Astrocyte of the spinal cord (primary cell): ENCODE data around the gene NPAS2.

Experiments used
- DNase-seq: peaks from one replicate; pipeline ENCODE4 v3.0.0; 2011; ENCODE audit warnings: low read depth, low spot score
- H3K4me3 ChIP-seq: 2 replicates; pipeline ENCODE4 v1.5.1; 2011; ENCODE audit warnings: low read depth, mild to moderate bottlenecking, low read length, moderate library complexity
- CTCF ChIP-seq: IDR thresholded peaks from 2 replicates; pipeline ENCODE4 v1.5.1; 2012; ENCODE audit warnings: low read depth, mild to moderate bottlenecking, low read length, inconsistent platforms
- in situ Hi-C: cut with HindIII; loops from 2 replicates; pipeline ENCODE4 v1.10.0; 2017; ENCODE audit warnings: low sequenced_read_pairs

Gene NPAS2

DNA sequence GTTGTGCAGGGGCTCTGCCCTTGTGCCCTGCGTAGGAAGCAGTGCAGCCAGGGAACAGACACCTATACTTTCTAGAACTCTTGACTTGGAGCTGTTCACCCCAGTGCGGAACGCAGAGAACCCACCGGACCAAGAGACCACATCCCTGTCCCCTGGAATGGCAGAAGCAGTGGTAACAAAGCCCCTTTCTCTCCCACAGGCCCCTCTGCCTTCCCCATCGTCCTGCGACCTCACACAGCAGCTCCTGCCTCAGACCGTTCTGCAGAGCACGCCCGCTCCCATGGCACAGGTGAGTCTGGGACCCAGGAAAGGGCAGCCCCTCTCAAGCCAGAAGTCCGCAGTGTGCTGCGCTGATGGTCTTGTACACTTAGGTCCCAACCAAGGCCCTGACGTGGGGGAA lies 157.6 kb downstream of the NPAS2 start:
- no peak overlapping the region for H3K4me3 ChIP-seq
- no peak for DNase-seq
- in situ Hi-C loops = no loop called here
- TF ChIP-seq CTCF = no peak

DNA sequence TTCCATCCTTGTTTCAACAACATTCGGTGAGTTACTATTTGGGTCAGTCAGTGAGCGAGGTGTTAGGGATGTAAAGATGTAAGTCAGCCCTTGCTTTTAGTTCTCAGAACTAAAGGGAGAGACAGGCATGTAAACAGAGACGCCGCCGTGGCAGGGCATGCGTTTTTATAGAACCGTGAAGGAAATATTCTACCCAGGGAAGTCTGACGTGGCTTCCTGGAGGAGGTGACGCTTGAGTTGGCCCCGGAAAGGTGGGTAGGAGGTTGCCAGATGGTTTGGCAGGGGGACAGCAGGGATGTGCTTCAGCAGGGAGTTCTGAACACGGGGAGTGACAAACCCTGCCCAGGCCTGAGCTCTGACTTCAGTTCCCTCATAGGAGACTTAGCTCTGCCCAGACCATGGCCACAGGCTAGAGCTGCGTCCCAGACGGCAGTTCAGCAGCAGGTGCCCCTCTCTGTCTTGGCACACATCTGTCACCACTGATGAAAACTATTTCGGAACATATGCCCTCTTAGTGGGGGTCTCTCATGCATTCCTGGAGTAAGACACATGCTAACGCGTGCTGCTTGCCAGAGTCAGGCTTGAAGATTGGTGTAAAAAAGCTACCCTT lies 158.7 kb downstream of the NPAS2 start:
- no peak for TF ChIP-seq CTCF
- in situ Hi-C loops = no loop called here
- peak; percentile 61 for DNase-seq
- no peak overlapping the region for H3K4me3 ChIP-seq

- in situ Hi-C loops = no loop called here
- no peak for TF ChIP-seq CTCF
- H3K4me3 ChIP-seq = no peak overlapping the region
- no peak for DNase-seq
Measured at GRCh38 chr2:100980046-100980445, 160.1 kb downstream of the NPAS2 start.

DNA sequence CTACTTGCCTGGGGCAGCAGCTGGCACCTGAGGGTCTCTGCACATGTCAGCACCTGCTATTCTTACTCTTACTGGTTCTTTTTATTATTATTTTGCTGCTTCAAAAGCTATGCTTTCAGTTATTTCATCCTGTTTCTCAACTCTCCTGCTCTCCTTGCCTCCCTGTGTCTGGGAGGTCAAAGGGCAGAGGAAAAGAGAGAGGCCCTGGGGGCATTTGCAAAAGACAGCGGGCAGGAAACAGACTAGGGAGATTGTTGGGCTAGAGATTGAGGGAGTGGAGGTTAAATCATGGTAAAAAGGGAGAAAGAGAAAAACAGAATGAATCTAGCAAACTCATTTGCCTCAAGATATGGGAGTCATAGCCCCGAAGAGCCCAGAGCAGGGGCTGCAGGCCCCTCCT lies 161.1 kb downstream of the NPAS2 start:
- no peak for DNase-seq
- H3K4me3 ChIP-seq = no peak overlapping the region
- in situ Hi-C loops = no loop called here
- no peak for TF ChIP-seq CTCF

- in situ Hi-C loops = no loop called here
- no peak overlapping the region for H3K4me3 ChIP-seq
- DNase-seq = no peak
- TF ChIP-seq CTCF = no peak
Measured at GRCh38 chr2:100982431-100982861, 162.5 kb downstream of the NPAS2 start.

- in situ Hi-C loops = no loop called here
- DNase-seq = no peak
- H3K4me3 ChIP-seq = no peak overlapping the region
- no peak for TF ChIP-seq CTCF
Measured at GRCh38 chr2:100983201-100983600, 163.3 kb downstream of the NPAS2 start.

DNA sequence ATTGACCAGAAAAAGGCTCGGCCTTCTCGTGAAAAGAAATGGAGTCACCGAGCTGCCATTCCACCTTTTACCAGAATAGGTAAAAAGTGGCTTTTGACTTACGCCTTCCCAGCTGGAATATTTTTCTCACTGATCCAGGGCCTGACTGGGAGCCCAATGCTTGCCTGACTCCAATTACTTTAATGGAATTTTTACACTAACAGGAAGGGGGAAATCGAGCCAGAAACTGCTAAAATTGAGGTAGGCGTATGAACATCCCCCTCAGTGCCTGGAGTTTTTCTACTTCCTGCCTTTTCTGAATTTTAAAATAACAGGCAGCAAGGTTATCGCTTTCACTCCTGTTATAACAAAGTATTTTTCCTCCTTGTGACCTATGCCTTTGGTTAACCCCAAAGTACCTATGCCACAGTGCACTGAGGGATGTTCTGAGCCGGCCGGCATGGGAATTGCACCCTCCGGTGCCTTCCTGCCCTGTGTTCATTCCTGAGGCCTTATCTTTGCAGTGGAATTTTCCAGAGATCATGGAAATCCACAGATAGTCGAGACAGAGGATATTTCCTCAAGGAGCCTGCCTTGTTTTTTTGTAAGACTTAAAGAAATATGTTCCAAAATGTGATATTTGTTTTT lies 163.9 kb downstream of the NPAS2 start:
- in situ Hi-C loops = no loop called here
- TF ChIP-seq CTCF = no peak
- no peak overlapping the region for H3K4me3 ChIP-seq
- no peak for DNase-seq
